ENCODE results near the gene METTL9. TPM values are rescaled to one million over a fixed set of nuclear protein-coding genes. Genes with fewer than 3 reads are reported as not detected.
"Not testable (repeated sequence)": the region's sequence is repeated elsewhere in the genome, so short reads cannot be mapped to it uniquely, and the experiment has no call there.

METTL9 gene
- total and polyA plus RNA-seq, 8 donors = 10.2 to 55.2 (median 33.1) TPM

DNA sequence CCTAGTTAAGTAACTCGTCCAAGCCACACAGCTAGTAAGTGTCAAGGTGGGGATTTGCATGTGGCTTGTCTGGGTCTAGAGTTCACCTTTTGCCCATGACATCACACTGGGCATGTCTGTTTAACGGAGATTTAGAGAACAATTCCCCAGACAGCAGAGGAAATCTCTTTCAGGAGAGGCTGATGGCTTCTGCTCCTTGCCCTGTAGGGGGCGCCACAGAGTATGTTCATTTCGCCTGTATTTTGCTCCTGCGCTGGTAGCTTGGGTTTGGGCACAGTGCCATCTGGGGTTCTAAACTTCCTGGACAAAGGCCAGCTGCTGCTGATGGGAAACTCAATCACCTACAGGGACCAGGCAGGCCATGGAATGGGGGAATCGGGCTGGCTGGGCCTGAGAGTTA, 84.8 kb downstream of the METTL9 start:
- no peaks in the 10 kb centered on the region for H3K27me3 ChIP-seq
- TF ChIP-seq, protein P1, sequence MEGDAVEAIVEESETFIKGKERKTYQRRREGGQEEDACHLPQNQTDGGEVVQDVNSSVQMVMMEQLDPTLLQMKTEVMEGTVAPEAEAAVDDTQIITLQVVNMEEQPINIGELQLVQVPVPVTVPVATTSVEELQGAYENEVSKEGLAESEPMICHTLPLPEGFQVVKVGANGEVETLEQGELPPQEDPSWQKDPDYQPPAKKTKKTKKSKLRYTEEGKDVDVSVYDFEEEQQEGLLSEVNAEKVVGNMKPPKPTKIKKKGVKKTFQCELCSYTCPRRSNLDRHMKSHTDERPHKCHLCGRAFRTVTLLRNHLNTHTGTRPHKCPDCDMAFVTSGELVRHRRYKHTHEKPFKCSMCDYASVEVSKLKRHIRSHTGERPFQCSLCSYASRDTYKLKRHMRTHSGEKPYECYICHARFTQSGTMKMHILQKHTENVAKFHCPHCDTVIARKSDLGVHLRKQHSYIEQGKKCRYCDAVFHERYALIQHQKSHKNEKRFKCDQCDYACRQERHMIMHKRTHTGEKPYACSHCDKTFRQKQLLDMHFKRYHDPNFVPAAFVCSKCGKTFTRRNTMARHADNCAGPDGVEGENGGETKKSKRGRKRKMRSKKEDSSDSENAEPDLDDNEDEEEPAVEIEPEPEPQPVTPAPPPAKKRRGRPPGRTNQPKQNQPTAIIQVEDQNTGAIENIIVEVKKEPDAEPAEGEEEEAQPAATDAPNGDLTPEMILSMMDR (IDR thresholded peaks at IDR 0.05) = peak in 2 of 4 donors; percentile 16 to 17
- ATAC-seq (no peak), DNase-seq (peak in 2 of 6 donors; percentile 11 to 33), FAIRE-seq (no peak)
- H3K27ac ChIP-seq = no peak overlapping the region
- H3K4me1 ChIP-seq = no peaks in the 10 kb centered on the region
- no peaks in the 10 kb centered on the region for H3K36me3 ChIP-seq
- no peak overlapping the region for H3K4me3 ChIP-seq
- 26 to 33% methylated on average over 6 of the region's 6 CpGs for WGBS, 2 donors
- intact Hi-C loops (cut with DNase I) = no loop called here
- H3K9me3 ChIP-seq = no peaks in the 10 kb centered on the region

DNA sequence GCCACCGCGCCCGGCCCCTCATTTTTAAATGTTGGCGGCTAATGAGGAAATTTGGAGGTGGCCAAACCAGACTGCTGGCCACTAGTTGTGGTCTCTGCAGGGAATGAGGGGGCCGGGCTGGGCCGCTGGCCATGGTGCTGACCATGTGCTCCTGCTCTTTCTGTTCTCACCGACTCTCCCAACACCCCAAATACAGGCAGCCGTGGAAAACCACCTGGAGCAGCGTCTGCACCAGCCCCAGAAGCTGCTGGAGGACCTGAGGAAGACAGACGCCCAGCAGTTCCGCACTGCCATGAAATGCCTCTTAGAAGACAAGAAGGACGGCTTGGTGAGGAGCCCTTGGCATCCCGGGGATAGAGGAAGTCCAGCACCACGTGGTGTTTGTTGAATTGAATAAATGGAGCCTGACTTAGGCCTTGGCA, 85.7 kb downstream of the METTL9 start:
- Histone ChIP-seq H3K4me3 (no peak overlapping the region), H3K36me3 (no peaks in the 10 kb centered on the region), H3K27me3 (no peaks in the 10 kb centered on the region), H3K4me1 (no peaks in the 10 kb centered on the region), H3K9me3 (no peaks in the 10 kb centered on the region), H3K27ac (no peak overlapping the region)
- 45 to 46% methylated on average over 14 of the region's 14 CpGs for WGBS, 2 donors
- intact Hi-C loops (cut with DNase I) = no loop called here
- no peak for DNase-seq
- no peak for FAIRE-seq
- ATAC-seq = no peak
- TF ChIP-seq, protein P1 (IDR thresholded peaks at IDR 0.05) = no peak

DNA sequence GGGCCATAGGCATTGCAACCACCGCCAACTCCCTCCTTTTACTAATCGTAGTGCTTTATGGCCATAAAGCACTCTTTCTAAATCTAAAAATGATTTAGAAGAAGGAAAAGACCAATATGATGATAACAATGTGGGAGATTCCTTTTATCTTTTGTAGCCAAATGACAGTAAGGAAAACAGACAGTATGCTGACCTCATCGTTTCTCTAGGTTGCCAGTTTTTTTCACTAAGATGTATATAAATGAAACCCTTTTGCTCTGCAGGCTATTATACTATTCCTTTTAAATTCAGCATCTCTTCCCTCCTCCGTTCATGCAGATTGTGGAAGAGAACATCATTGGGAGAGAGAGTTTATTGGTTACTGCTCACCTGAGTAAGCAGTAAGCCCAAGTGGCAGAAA, 89.7 kb downstream of the METTL9 start:
- no peaks in the 10 kb centered on the region for H3K9me3 ChIP-seq
- intact Hi-C loops (cut with DNase I) = no loop called here
- H3K4me1 ChIP-seq = no peaks in the 10 kb centered on the region
- H3K27me3 ChIP-seq = no peaks in the 10 kb centered on the region
- TF ChIP-seq, protein P1 (IDR thresholded peaks at IDR 0.05) = no peak
- 53 to 71% methylated on average over 4 of the region's 4 CpGs for WGBS, 2 donors
- no peak for DNase-seq
- H3K27ac ChIP-seq = no peak overlapping the region
- no peak for ATAC-seq
- H3K4me3 ChIP-seq = no peak overlapping the region
- no peaks in the 10 kb centered on the region for H3K36me3 ChIP-seq
- FAIRE-seq = no peak

DNA sequence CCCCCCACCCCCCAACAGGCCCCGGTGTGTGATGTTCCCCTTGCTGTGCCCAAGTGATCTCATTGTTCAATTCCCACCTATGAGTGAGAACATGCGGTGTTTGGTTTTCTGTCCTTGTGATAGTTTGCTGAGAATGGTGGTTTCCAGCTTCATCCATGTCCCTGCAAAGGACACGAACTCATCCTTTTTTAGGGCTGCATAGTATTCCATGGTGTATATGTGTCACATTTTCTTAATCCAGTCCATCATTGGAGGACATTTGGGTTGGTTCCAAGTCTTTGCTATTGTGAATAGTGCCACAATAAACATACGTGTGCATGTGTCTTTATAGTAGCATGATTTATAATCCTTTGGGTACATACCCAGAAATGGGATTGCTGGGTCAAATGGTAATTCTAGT, 91.6 kb downstream of the METTL9 start:
- intact Hi-C loops (cut with DNase I); FAIRE-seq; H3K9me3 ChIP-seq; H3K27me3 ChIP-seq; H3K4me3 ChIP-seq; ATAC-seq; DNase-seq; H3K27ac ChIP-seq; H3K36me3 ChIP-seq; H3K4me1 ChIP-seq: not testable (repeated sequence)
- WGBS, 2 donors = 66 to 75% methylated on average over 4 of the region's 4 CpGs

DNA sequence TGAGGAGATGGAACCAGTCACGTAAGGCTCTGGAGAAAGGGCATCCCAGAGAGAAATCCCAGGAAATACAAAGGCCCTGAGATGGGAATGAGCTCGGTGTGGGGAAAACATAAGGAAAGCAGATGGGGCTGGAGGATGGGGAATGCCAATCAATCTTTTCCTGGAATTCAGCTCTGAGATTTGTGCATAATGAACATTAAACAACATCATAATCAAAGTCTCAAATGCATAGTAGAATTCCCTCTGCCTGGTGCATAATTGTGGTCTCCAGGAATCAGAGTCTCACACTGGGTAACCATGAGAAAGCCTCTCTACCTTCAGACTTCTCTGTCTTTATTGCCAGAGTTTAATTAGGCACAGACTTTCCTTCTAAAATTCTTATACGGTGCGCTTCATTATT, 95.2 kb downstream of the METTL9 start:
- Histone ChIP-seq H3K9me3 (no peaks in the 10 kb centered on the region), H3K27me3 (no peaks in the 10 kb centered on the region), H3K27ac (no peak overlapping the region), H3K36me3 (no peaks in the 10 kb centered on the region), H3K4me3 (no peak overlapping the region), H3K4me1 (no peaks in the 10 kb centered on the region)
- DNase-seq = no peak
- TF ChIP-seq, protein P1 (IDR thresholded peaks at IDR 0.05) = no peak
- no peak for FAIRE-seq
- intact Hi-C loops (cut with DNase I) = no loop called here
- no peak for ATAC-seq
- 73 to 89% methylated on average over 4 of the region's 4 CpGs for WGBS, 2 donors

DNA sequence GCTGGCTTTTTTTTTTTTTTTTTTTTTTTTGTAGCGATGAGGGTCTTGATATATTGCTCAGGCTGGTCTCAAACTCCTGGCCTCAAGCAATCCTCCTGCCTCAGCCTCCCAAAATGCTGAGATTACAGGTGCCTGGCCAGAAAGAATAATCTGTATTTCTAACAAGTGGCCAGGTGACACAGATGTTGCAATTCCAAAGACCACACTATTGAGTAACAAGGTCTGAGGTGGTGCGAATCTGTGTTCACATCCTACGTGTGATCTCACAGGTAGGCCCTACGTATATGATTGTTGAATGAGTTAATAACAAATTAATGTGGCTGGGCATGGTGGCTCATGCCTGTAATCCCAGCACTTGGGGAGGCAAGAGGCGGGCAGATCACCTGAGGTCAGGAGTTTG, 97.7 kb downstream of the METTL9 start:
- Histone ChIP-seq H3K27me3 (no peaks in the 10 kb centered on the region), H3K4me1 (no peaks in the 10 kb centered on the region), H3K27ac (no peak overlapping the region), H3K4me3 (no peak overlapping the region), H3K36me3 (no peaks in the 10 kb centered on the region), H3K9me3 (no peaks in the 10 kb centered on the region)
- TF ChIP-seq, protein P1 (IDR thresholded peaks at IDR 0.05) = no peak
- FAIRE-seq = no peak
- intact Hi-C loops (cut with DNase I) = no loop called here
- 82 to 83% methylated on average over 5 of the region's 5 CpGs for WGBS, 2 donors
- ATAC-seq = no peak
- no peak for DNase-seq

Measured in pancreas (tissue), 10 donors.